IMR-90 (cell line): ENCODE measurements around the gene NBPF3.

Experiments
- BHLHE40 ChIP-seq: fragments of 150-350 bp; IDR thresholded peaks from 2 replicates; pipeline ENCODE4 v1.6.1; 2016; ENCODE audit warnings: mild to moderate bottlenecking, low read depth, low read length
- CTCF ChIP-seq: conservative IDR thresholded peaks from 2 replicates; pipeline ENCODE4 v1.5.1; 2012; ENCODE audit warnings: mild to moderate bottlenecking, low read depth, low read length, improper control_type of control experiment
- NFE2L2 ChIP-seq: fragments of 150-350 bp; IDR thresholded peaks from 2 replicates; pipeline ENCODE4 v1.6.1; 2016; ENCODE audit warnings: low read depth, mild to moderate bottlenecking, low read length
- POLR2A ChIP-seq: IDR thresholded peaks from 2 replicates; pipeline ENCODE4 v1.6.1; 2012; ENCODE audit warnings: mild to moderate bottlenecking, low read depth, low read length
- RFX5 ChIP-seq: IDR thresholded peaks from 2 replicates; pipeline ENCODE4 v1.8.0; 2012; ENCODE audit warnings: low read depth, mild to moderate bottlenecking, low read length, moderate library complexity

GRCh38 chr1:21510885-21511578 lies 71.1 kb downstream of the NBPF3 start:
- TF ChIP-seq CTCF (no peak), POLR2A (no peak), NFE2L2 (no peak), RFX5 (no peak), BHLHE40 (no peak)
